ENCODE results near the gene MYO18B.
"Not testable (repeated sequence)": the region's sequence is repeated elsewhere in the genome, so short reads cannot be mapped to it uniquely, and the experiment has no call there.

MYO18B gene

DNA sequence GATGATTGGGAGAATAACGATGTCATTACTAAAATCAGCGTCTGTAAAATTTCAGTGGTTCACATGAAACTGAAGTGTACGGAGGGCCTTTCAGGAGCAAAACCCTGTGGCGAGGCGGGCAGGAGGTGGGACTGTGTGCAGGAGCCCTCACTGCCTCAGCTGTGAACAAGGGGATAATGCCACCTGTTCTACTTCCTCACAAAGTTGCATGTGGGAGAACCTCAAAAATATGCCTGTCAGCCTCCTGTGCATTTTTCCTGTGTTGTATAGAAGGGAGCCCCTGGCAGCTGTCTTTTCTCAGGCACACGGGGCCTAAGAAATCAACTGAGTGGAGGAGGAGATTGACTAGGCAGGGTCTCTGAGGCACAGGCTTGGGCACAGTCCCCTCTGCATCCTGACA, 43.0 kb upstream of the MYO18B start:
- Histone ChIP-seq H3K4me2 (no peak overlapping the region), H3K4me1 (peaks cover 24% of the 10 kb centered on the region), H3K36me3 (peaks cover 66% of the 10 kb centered on the region), H3K27ac (no peak overlapping the region), H4K20me1 (0 out of 2 replicates have a peak, but pooled peaks cover 6% of the 10 kb centered on the region), H3K9ac (no peak overlapping the region), H3K4me3 (no peak overlapping the region), H3K9me3 (no peaks in the 10 kb centered on the region), H3K27me3 (no peaks in the 10 kb centered on the region)
- TF ChIP-seq Cebpa-rat (IDR thresholded peaks at IDR 0.05): no peak

DNA sequence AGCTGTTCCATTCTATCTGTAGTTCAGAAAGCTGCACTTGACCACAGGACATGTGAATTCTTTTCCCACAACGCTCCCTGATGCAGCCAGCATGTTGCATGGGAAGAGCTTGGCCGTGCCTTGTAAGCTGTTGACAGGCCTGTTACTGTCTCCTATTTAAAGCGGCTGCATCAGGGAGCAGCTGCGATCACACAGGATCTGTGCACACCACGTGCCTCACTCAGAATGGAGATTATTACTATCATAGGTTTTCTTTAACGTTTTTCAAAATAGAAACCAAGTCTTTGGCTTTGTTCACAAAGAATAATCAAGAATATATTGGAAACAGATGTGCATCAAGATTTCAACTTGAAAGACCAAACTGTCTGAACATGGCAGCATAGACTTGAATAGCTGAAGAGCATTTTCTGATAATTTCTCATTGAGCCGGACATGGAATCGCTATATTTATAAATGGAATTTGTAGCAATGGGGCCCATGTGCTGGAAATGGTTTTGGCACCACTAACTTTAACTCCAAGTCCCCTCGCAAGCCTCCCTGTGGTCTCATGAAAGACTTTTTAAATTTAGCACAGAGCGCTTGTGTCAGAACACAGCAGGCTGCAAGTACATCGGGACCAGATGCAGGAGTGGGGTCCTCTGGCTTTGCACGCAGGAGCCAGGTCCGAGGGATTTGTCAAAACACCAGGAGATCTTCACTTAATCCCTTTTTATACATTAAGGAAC, 40.8 kb upstream of the MYO18B start:
- peak overlapping the region; percentile 7; the same call in 1 of the 2 replicates for H3K4me2 ChIP-seq
- H3K4me3 ChIP-seq: no peak overlapping the region
- no peak for TF ChIP-seq Cebpa-rat (IDR thresholded peaks at IDR 0.05)
- peaks cover 54% of the 10 kb centered on the region for H3K36me3 ChIP-seq
- no peak overlapping the region for H3K9ac ChIP-seq
- peaks cover 24% of the 10 kb centered on the region for H3K4me1 ChIP-seq
- 0 out of 2 replicates have a peak, but pooled peaks cover 6% of the 10 kb centered on the region for H4K20me1 ChIP-seq
- no peaks in the 10 kb centered on the region for H3K9me3 ChIP-seq
- H3K27ac ChIP-seq: no peak overlapping the region
- H3K27me3 ChIP-seq: no peaks in the 10 kb centered on the region

DNA sequence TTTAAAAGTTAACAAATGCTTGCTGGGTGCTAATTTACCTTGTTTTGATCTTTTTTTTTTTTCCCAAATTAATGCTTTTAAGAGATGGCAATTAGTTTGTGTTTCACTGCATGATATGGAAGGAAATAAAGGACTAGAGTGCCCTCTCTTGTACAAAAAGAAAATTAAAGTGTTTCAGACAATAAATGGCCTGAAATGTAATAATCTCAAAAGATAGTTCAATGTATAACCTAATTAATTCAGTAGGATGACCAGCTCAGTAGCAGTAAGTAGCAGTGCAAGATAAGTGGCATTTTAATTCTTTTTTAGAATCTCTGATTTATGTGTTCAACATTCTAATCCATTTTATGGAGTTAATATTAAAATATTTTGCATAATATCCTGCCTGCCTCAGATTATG, 39.9 kb upstream of the MYO18B start:
- Histone ChIP-seq H3K36me3 (peaks cover 54% of the 10 kb centered on the region), H3K9me3 (no peaks in the 10 kb centered on the region), H3K27ac (no peak overlapping the region), H3K4me3 (no peak overlapping the region), H4K20me1 (0 out of 2 replicates have a peak, but pooled peaks cover 6% of the 10 kb centered on the region), H3K4me1 (peaks cover 32% of the 10 kb centered on the region), H3K27me3 (no peaks in the 10 kb centered on the region), H3K4me2 (no peak overlapping the region), H3K9ac (no peak overlapping the region)
- TF ChIP-seq Cebpa-rat (IDR thresholded peaks at IDR 0.05): no peak

DNA sequence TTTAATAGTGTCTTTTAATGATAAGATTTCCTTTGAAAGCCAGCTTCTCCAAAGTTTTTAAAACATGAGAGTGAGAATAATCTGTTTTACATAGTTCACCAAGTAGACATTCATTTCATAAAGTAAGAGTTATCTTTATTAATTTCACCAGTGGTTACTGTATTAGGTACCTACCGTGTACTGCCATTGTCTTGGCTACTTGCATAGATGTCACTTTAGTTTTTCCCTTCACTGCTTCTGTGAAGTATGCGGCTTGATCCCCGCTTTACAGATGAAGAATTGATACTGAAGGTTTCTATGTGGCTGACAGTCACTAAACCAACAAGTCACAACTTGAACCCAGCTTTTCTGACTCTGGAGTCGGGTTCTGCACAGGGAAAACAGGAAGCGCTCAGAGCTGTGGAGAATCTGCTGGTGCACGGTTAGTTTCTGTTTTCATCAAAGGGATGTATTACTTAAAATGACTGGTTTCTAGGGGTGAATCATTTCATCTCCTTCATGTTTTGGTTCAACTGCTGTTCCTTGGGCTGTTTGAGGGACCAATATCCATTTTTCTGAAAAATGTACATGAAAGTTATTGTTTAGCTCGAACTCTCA, 39.3 kb upstream of the MYO18B start:
- Histone ChIP-seq H3K36me3 (peaks cover 54% of the 10 kb centered on the region), H3K4me2 (peak overlapping the region; percentile 38), H3K9me3 (no peaks in the 10 kb centered on the region), H3K9ac (no peak overlapping the region), H3K27me3 (no peaks in the 10 kb centered on the region), H3K27ac (no peak overlapping the region), H4K20me1 (0 out of 2 replicates have a peak, but pooled peaks cover 6% of the 10 kb centered on the region), H3K4me1 (peaks cover 36% of the 10 kb centered on the region), H3K4me3 (no peak overlapping the region)
- TF ChIP-seq Cebpa-rat (IDR thresholded peaks at IDR 0.05): no peak

DNA sequence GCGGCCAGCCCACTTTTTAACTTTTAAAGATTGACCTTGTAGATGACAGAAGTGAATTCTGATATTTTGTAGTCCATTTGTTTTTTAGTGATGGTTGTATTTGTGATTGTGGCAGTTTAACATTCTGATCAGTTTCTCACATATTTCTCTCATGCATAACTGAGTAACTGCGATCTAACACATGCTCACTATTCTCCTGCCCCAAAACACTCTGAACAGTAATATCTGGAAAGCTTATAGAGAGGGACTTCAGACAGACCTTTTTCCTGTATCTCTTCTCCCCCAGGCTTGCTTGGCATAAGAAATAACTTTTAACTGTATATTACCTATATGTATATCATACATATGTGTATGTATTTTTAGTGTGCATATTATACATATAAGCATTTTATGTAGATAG, 37.3 kb upstream of the MYO18B start:
- no peaks in the 10 kb centered on the region for H3K9me3 ChIP-seq
- no peak for TF ChIP-seq Cebpa-rat (IDR thresholded peaks at IDR 0.05)
- no peak overlapping the region for H3K4me2 ChIP-seq
- no peak overlapping the region for H3K4me3 ChIP-seq
- peaks cover 31% of the 10 kb centered on the region for H3K4me1 ChIP-seq
- no peak overlapping the region for H3K9ac ChIP-seq
- peaks cover 53% of the 10 kb centered on the region for H3K36me3 ChIP-seq
- no peaks in the 10 kb centered on the region for H4K20me1 ChIP-seq
- no peaks in the 10 kb centered on the region for H3K27me3 ChIP-seq
- H3K27ac ChIP-seq: no peak overlapping the region

DNA sequence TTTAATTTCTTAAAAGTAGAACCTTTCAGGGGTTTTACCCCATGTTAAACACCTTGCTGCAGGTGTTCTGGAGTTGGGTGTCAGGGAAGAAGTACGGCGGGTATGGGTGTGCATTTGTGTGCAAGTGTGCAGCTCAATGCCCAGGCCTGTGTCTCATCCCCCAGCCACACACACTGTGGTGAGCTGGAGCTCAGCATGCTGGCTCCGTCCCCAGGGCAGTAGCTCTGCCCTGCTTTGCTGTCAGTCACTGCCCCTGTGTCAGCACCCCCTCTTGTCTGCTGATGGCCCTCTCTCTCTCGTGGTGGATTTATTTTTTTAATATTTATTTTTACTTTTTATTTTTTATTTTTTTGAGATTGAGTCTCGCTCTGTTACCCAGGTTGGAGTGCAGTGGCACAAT, 35.8 kb upstream of the MYO18B start:
- H3K4me2 ChIP-seq: no peak overlapping the region
- no peak overlapping the region for H3K9ac ChIP-seq

DNA sequence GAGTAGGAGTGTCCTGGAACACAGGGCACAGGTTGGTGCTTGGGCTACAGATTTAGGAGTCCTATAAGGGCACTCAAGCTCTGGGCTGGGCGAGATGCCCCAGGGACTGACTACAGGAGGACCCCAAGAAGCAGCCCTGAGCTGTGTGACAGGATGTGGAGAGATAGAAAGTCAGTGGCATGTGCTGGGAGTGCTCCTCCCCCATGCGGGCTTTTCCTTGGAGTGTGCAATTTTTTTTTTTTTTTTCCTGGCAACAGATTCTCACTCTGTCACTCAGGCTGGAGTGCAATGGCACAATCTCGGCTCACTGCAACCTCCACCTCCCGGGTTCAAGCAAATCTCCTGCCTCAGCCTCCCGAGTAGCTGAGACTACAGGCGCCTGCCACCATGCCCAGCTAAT, 33.6 kb upstream of the MYO18B start:
- H3K4me1 ChIP-seq: peaks cover 19% of the 10 kb centered on the region
- H3K9me3 ChIP-seq, H4K20me1 ChIP-seq, H3K9ac ChIP-seq, H3K27ac ChIP-seq, H3K27me3 ChIP-seq, H3K4me3 ChIP-seq, H3K4me2 ChIP-seq: not testable (repeated sequence)
- peaks cover 65% of the 10 kb centered on the region for H3K36me3 ChIP-seq

More for the DNA sequence above, 35.8 kb upstream of the MYO18B start:
- TF ChIP-seq Cebpa-rat (IDR thresholded peaks at IDR 0.05): no peak
- H4K20me1 ChIP-seq: no peaks in the 10 kb centered on the region
- H3K4me1 ChIP-seq: peaks cover 35% of the 10 kb centered on the region
- no peak overlapping the region for H3K27ac ChIP-seq
- peaks cover 52% of the 10 kb centered on the region for H3K36me3 ChIP-seq
- H3K9me3 ChIP-seq: no peaks in the 10 kb centered on the region
- H3K4me3 ChIP-seq: no peak overlapping the region
- no peaks in the 10 kb centered on the region for H3K27me3 ChIP-seq

DNA sequence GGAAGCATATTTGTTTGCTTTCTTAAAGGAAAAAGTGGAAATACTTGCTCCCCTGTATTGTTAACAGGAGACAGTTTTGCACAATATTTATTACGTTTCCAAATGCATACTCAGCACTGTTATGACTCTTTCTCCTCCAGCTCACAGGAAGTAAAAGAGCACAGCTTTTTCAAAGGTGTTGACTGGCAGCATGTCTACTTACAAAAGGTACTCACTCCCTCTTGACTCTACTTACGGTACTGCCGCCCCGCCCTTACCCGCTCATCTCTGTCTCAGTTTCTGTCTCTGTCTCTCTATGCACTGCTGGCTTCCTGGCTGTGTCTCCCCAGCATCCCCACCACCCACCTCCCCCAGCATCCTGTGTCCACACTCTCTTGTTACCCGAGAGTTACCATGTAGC, 32.2 kb upstream of the MYO18B start:
- TF ChIP-seq Cebpa-rat (IDR thresholded peaks at IDR 0.05): no peak
- Histone ChIP-seq H4K20me1 (no peaks in the 10 kb centered on the region), H3K9me3 (no peaks in the 10 kb centered on the region), H3K4me1 (peaks cover 19% of the 10 kb centered on the region), H3K9ac (no peak overlapping the region), H3K27me3 (no peaks in the 10 kb centered on the region), H3K27ac (no peak overlapping the region), H3K36me3 (peaks cover 64% of the 10 kb centered on the region), H3K4me2 (no peak overlapping the region), H3K4me3 (no peak overlapping the region)

DNA sequence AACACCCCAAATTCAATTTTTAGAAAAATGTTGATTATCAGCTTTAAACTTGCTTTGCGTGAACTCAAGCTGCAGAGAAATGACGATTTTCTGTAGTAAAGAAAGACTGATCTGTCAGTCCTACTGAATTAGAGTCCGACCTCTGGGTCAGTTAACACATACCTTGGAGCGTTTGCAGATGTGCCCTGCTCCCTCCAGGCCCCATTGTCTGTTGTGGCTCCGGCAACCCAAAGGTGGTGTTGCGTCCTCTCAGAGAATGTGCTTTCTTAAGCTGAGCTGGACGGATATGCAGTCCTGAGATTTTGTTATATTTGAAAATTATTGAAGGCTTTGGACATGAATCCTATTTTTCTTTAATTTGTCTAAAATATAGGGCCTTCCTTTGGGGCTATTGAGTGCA, 31.5 kb upstream of the MYO18B start:
- peaks cover 19% of the 10 kb centered on the region for H3K4me1 ChIP-seq
- TF ChIP-seq Cebpa-rat (IDR thresholded peaks at IDR 0.05): no peak
- H3K4me3 ChIP-seq: no peak overlapping the region
- no peak overlapping the region; the same call in 1 of the 2 replicates for H3K4me2 ChIP-seq
- H3K9ac ChIP-seq: no peak overlapping the region
- no peaks in the 10 kb centered on the region for H4K20me1 ChIP-seq
- H3K9me3 ChIP-seq: no peaks in the 10 kb centered on the region
- H3K27ac ChIP-seq: no peak overlapping the region
- no peaks in the 10 kb centered on the region for H3K27me3 ChIP-seq
- H3K36me3 ChIP-seq: peaks cover 71% of the 10 kb centered on the region

DNA sequence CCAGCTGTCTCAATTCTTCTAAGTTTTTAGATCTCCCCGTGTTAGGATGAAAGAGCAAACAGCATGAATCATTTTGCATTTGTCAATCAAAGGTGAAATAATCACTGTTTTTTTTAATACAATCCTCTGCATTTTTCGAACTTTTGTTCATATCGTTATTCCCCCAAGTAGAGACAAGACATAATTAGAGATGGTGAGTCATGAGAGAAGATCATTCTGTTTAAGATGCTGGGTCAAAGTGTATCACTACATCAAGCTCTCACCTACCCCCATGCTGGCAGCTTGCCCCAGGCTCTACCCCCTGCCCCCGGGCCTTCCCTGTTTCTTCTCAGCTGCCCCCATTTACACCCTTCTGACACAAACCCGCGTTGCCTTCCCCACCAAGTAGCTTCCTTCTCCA, 30.5 kb upstream of the MYO18B start:
- H3K36me3 ChIP-seq: peaks cover 74% of the 10 kb centered on the region
- no peaks in the 10 kb centered on the region for H3K9me3 ChIP-seq
- no peak overlapping the region for H3K4me3 ChIP-seq
- H4K20me1 ChIP-seq: no peaks in the 10 kb centered on the region
- H3K27me3 ChIP-seq: no peaks in the 10 kb centered on the region
- no peak overlapping the region for H3K27ac ChIP-seq
- no peak overlapping the region for H3K4me2 ChIP-seq
- TF ChIP-seq Cebpa-rat (IDR thresholded peaks at IDR 0.05): no peak
- H3K4me1 ChIP-seq: peaks cover 16% of the 10 kb centered on the region
- no peak overlapping the region for H3K9ac ChIP-seq
